Right cardiac atrium (tissue), 5 donors: ENCODE measurements around the gene EIPR1. TPM values are rescaled to one million over a fixed set of nuclear protein-coding genes. Genes with fewer than 3 reads are reported as not detected.
"Not testable (repeated sequence)": the region's sequence is repeated elsewhere in the genome, so short reads cannot be mapped to it uniquely, and the experiment has no call there.

ENCODE experiments used
- ATAC-seq, 2 donors: fragments of 200-7000 bp; cut with Tn5 transposase; one replicate each; pipeline versions ENCODE4 v1.8.0 to v1.9.1; 2020; ENCODE audit warnings: moderate library complexity in 2 of 2, mild to moderate bottlenecking in 1 of 2
- DNase-seq, 3 donors: peaks; one replicate each; pipeline ENCODE4 v3.0.0-alpha.2; 2020
- H3K27ac ChIP-seq: one replicate; pipeline ENCODE4 v1.5.1; 2013; ENCODE audit warnings: mild to moderate bottlenecking, low read length, control low read depth, moderate library complexity
- H3K27me3 ChIP-seq: one replicate; pipeline ENCODE4 v1.6.1; 2013; ENCODE audit not compliant: control insufficient read depth, insufficient read depth
- H3K4me1 ChIP-seq: one replicate; pipeline ENCODE4 v1.6.1; 2013; ENCODE audit warnings: low read length; ENCODE audit not compliant: control insufficient read depth, insufficient read depth
- H3K4me3 ChIP-seq: one replicate; pipeline ENCODE4 v1.5.1; 2013; ENCODE audit warnings: low read length, control low read depth
- H3K9me3 ChIP-seq: one replicate; pipeline ENCODE4 v1.6.1; 2013; ENCODE audit warnings: low read length; ENCODE audit not compliant: control insufficient read depth
- WGBS: extraction: QIAGEN DNeasy Blood & Tissue Kit; methylation state at CpG from one replicate; pipeline ENCODE4 v1.1.7; 2013; 5-methylcytosine and 5-hydroxymethylcytosine counted together
- intact Hi-C, 4 donors: fragments of 100-400 bp; cut with DNase I; formaldehyde crosslinking; loops; one replicate each; pipeline versions ENCODE4 v1.11.0 to v1.14.0; 2022 to 2023
- polyA plus RNA-seq: library from polyadenylated mRNA; stranded (reverse); fragments of 200-250 nt; gene quantifications from one replicate; pipeline ENCODE4 v1.2.3, GENCODE V29; 2013
- total RNA-seq, 4 donors: library from RNA; stranded (reverse); fragmentation: NEBNext Ultra II Directional; extraction: Animal tissue kit (Norgen Biotek cat#: 25700); gene quantifications; one replicate each; pipeline ENCODE4 v1.2.1, GENCODE V29; 2021
- donor health status: healthy with polysubstance abuse.
- donor health status: DM: no; HTN: yes; CAD: no.
- donor health status: DM: no; HTN: no; CAD: no.
- donor health status: DM: no; HTN: yes; CAD: no; lungs with severe emphysema.
- donor health status: DM: yes; HTN: yes; CAD: no.

EIPR1 gene
- total and polyA plus RNA-seq, 5 donors, result 8.4 to 12.2 (median 10.6) TPM

GRCh38 chr2:3294069-3294468 is 83.5 kb downstream of the EIPR1 start:
- H3K4me3 ChIP-seq, result no peak overlapping the region
- H3K4me1 ChIP-seq, result no peaks in the 10 kb centered on the region
- intact Hi-C loops, result no loop called here
- no peaks in the 10 kb centered on the region for H3K9me3 ChIP-seq
- ATAC-seq, result no peak
- WGBS, result 41% methylated on average over 3 of the region's 3 CpGs
- no peak overlapping the region for H3K27ac ChIP-seq
- no peaks in the 10 kb centered on the region for H3K27me3 ChIP-seq
- no peak for DNase-seq

- DNase-seq (no peak), ATAC-seq (peak in 1 of 2 donors; percentile 20)
- Histone ChIP-seq H3K4me1 (no peaks in the 10 kb centered on the region), H3K27me3 (no peaks in the 10 kb centered on the region), H3K4me3 (no peak overlapping the region), H3K27ac (no peak overlapping the region), H3K9me3 (no peaks in the 10 kb centered on the region)
- 86% methylated on average over 9 of the region's 9 CpGs for WGBS
- intact Hi-C loops, result no loop called here
Measured at GRCh38 chr2:3293221-3293620, 84.4 kb downstream of the EIPR1 start.

GRCh38 chr2:3292416-3292815 is 85.2 kb downstream of the EIPR1 start:
- H3K4me1 ChIP-seq, result no peaks in the 10 kb centered on the region
- intact Hi-C loops, result no loop called here
- no peak for ATAC-seq
- no peak overlapping the region for H3K27ac ChIP-seq
- H3K27me3 ChIP-seq, result no peaks in the 10 kb centered on the region
- H3K9me3 ChIP-seq, result no peaks in the 10 kb centered on the region
- no peak overlapping the region for H3K4me3 ChIP-seq
- no peak for DNase-seq
- 96% methylated on average over 10 of the region's 10 CpGs for WGBS

GRCh38 chr2:3291750-3292149 is 85.9 kb downstream of the EIPR1 start:
- H3K27me3 ChIP-seq, result no peaks in the 10 kb centered on the region
- DNase-seq, result peak in 1 of 3 donors; percentile 30
- ATAC-seq, result no peak
- no peaks in the 10 kb centered on the region for H3K4me1 ChIP-seq
- no peak overlapping the region for H3K4me3 ChIP-seq
- 92% methylated on average over 7 of the region's 7 CpGs for WGBS
- H3K9me3 ChIP-seq, result no peaks in the 10 kb centered on the region
- H3K27ac ChIP-seq, result no peak overlapping the region
- intact Hi-C loops, result no loop called here

GRCh38 chr2:3291113-3291512 is 86.5 kb downstream of the EIPR1 start:
- H3K4me1 ChIP-seq, result no peaks in the 10 kb centered on the region
- H3K9me3 ChIP-seq, result no peaks in the 10 kb centered on the region
- no peaks in the 10 kb centered on the region for H3K27me3 ChIP-seq
- no peak overlapping the region for H3K4me3 ChIP-seq
- intact Hi-C loops, result no loop called here
- no peak for ATAC-seq
- WGBS, result 97% methylated on average over 9 of the region's 9 CpGs
- no peak overlapping the region for H3K27ac ChIP-seq
- DNase-seq, result peak in 1 of 3 donors; percentile 16

GRCh38 chr2:3290655-3291054 is 87.0 kb downstream of the EIPR1 start:
- H3K27me3 ChIP-seq, result no peaks in the 10 kb centered on the region
- H3K27ac ChIP-seq, result no peak overlapping the region
- intact Hi-C loops, result no loop called here
- DNase-seq, result peak in 1 of 3 donors; percentile 18
- no peaks in the 10 kb centered on the region for H3K9me3 ChIP-seq
- 53% methylated on average over 12 of the region's 12 CpGs for WGBS
- H3K4me3 ChIP-seq, result no peak overlapping the region
- no peak for ATAC-seq
- H3K4me1 ChIP-seq, result no peaks in the 10 kb centered on the region

- ATAC-seq, result no peak
- Histone ChIP-seq H3K4me1 (no peaks in the 10 kb centered on the region), H3K27me3 (no peaks in the 10 kb centered on the region), H3K4me3 (no peak overlapping the region), H3K9me3 (no peaks in the 10 kb centered on the region), H3K27ac (no peak overlapping the region)
- intact Hi-C loops, result no loop called here
- peak in 1 of 3 donors; percentile 10 for DNase-seq
- WGBS, result 97% methylated on average over 8 of the region's 8 CpGs
Measured at GRCh38 chr2:3289971-3290370, 87.6 kb downstream of the EIPR1 start.

GRCh38 chr2:3289526-3289925 is 88.1 kb downstream of the EIPR1 start:
- Histone ChIP-seq H3K4me3 (no peak overlapping the region), H3K27ac (no peak overlapping the region), H3K4me1 (no peaks in the 10 kb centered on the region), H3K27me3 (no peaks in the 10 kb centered on the region), H3K9me3 (no peaks in the 10 kb centered on the region)
- no peak for ATAC-seq
- peak in 1 of 3 donors; percentile 15 for DNase-seq
- intact Hi-C loops, result no loop called here
- WGBS, result 95% methylated on average over 15 of the region's 15 CpGs

GRCh38 chr2:3289171-3289515 is 88.5 kb downstream of the EIPR1 start:
- DNase-seq (no peak), ATAC-seq (no peak)
- 88% methylated on average over 9 of the region's 9 CpGs for WGBS
- no peaks in the 10 kb centered on the region for H3K4me1 ChIP-seq
- no peak overlapping the region for H3K27ac ChIP-seq
- intact Hi-C loops, result no loop called here
- H3K4me3 ChIP-seq, result no peak overlapping the region
- H3K9me3 ChIP-seq, result no peaks in the 10 kb centered on the region
- H3K27me3 ChIP-seq, result no peaks in the 10 kb centered on the region

- intact Hi-C loops, result no loop called here
- DNase-seq (peak in 1 of 3 donors; percentile 32), ATAC-seq (no peak)
- H3K4me1 ChIP-seq, result no peaks in the 10 kb centered on the region
- H3K9me3 ChIP-seq, result no peaks in the 10 kb centered on the region
- 88% methylated on average over 20 of the region's 20 CpGs for WGBS
- H3K27me3 ChIP-seq, result no peaks in the 10 kb centered on the region
- H3K4me3 ChIP-seq, result no peak overlapping the region
- H3K27ac ChIP-seq, result no peak overlapping the region
Measured at GRCh38 chr2:3288470-3289170, 89.0 kb downstream of the EIPR1 start.

GRCh38 chr2:3287896-3288295 is 89.7 kb downstream of the EIPR1 start:
- H3K27me3 ChIP-seq, result no peaks in the 10 kb centered on the region
- ATAC-seq (no peak), DNase-seq (no peak)
- H3K9me3 ChIP-seq, result no peaks in the 10 kb centered on the region
- H3K27ac ChIP-seq, result no peak overlapping the region
- intact Hi-C loops, result no loop called here
- H3K4me3 ChIP-seq, result no peak overlapping the region
- peaks cover 4% of the 10 kb centered on the region for H3K4me1 ChIP-seq
- WGBS, result 99% methylated on average over 13 of the region's 13 CpGs

GRCh38 chr2:3286646-3287036 is 91.0 kb downstream of the EIPR1 start:
- H3K4me1 ChIP-seq, H3K9me3 ChIP-seq, H3K27me3 ChIP-seq, H3K4me3 ChIP-seq, H3K27ac ChIP-seq, ATAC-seq, intact Hi-C loops: not testable (repeated sequence)
- peak in 1 of 3 donors; percentile 19 for DNase-seq
- 89% methylated on average over 17 of the region's 17 CpGs for WGBS
